GM18873 (cell line): ENCODE data around the gene ABI3BP.
"Not testable (repeated sequence)": the region's sequence is repeated elsewhere in the genome, so short reads cannot be mapped to it uniquely, and the experiment has no call there.

Source experiments
- ATAC-seq: cut with Tn5 transposase; IDR thresholded peaks from one replicate; pipeline ENCODE4 v1.9.1; 2021; ENCODE audit warnings: mild to moderate bottlenecking, moderate library complexity, moderate number of reproducible peaks; ENCODE audit not compliant: unreplicated experiment, low FRiP score

Gene ABI3BP

GRCh38 chr3:100993309-100993708 lies at the start of gene ABI3BP:
ABI3BP (minus strand) TSS chr3:100993421; CDS start chr3:100993384, 37 bp downstream.
- no peak for ATAC-seq

- no peak for ATAC-seq
Observed at GRCh38 chr3:101039285-101039684, 46.1 kb upstream of the ABI3BP start.

GRCh38 chr3:101038880-101039279 lies 45.7 kb upstream of the ABI3BP start:
- ATAC-seq = no peak

GRCh38 chr3:101038393-101038792 lies 45.2 kb upstream of the ABI3BP start:
- ATAC-seq = no peak

- no peak for ATAC-seq
Observed at GRCh38 chr3:101037613-101038012, 44.4 kb upstream of the ABI3BP start.

GRCh38 chr3:101036676-101037075 lies 43.5 kb upstream of the ABI3BP start:
- no peak for ATAC-seq

GRCh38 chr3:101036213-101036618 lies 43.0 kb upstream of the ABI3BP start:
- no peak for ATAC-seq

GRCh38 chr3:101027286-101027685 lies 34.1 kb upstream of the ABI3BP start:
- no peak for ATAC-seq

GRCh38 chr3:101026881-101027280 lies 33.7 kb upstream of the ABI3BP start:
- no peak for ATAC-seq

- no peak for ATAC-seq
Observed at GRCh38 chr3:101026244-101026643, 33.0 kb upstream of the ABI3BP start.

- no peak for ATAC-seq
Observed at GRCh38 chr3:101020351-101021015, 27.3 kb upstream of the ABI3BP start.

- ATAC-seq = no peak
Observed at GRCh38 chr3:101017017-101017416, 23.8 kb upstream of the ABI3BP start.

GRCh38 chr3:101012312-101012711 lies 19.1 kb upstream of the ABI3BP start:
- not testable (repeated sequence) for ATAC-seq

- ATAC-seq = no peak
Observed at GRCh38 chr3:101011136-101011535, 17.9 kb upstream of the ABI3BP start.

- ATAC-seq = no peak
Observed at GRCh38 chr3:101010296-101010695, 17.1 kb upstream of the ABI3BP start.

- no peak for ATAC-seq
Observed at GRCh38 chr3:101009386-101009785, 16.2 kb upstream of the ABI3BP start.

GRCh38 chr3:100999160-100999559 lies 5.9 kb upstream of the ABI3BP start:
- no peak for ATAC-seq

- ATAC-seq = no peak
Observed at GRCh38 chr3:100994809-100995208, 1.6 kb upstream of the ABI3BP start.

- ATAC-seq = no peak
Observed at GRCh38 chr3:100994187-100994586, 966 bp upstream of the ABI3BP start.

- ATAC-seq = no peak
Observed at GRCh38 chr3:100992231-100993012, 799 bp downstream of the ABI3BP start.

- ATAC-seq = no peak
Observed at GRCh38 chr3:100988080-100988479, 5.1 kb downstream of the ABI3BP start.

GRCh38 chr3:100984308-100984707 lies 8.9 kb downstream of the ABI3BP start:
- ATAC-seq = no peak
